DMS 273 (cell line): Measurements from ENCODE around the gene TOLLIP.

Source experiments
- DNase-seq: peaks from one replicate; lab custom pipeline; 2025; ENCODE audit not compliant: unreplicated experiment; lab: John Stamatoyannopoulos, UW

TOLLIP gene

DNA sequence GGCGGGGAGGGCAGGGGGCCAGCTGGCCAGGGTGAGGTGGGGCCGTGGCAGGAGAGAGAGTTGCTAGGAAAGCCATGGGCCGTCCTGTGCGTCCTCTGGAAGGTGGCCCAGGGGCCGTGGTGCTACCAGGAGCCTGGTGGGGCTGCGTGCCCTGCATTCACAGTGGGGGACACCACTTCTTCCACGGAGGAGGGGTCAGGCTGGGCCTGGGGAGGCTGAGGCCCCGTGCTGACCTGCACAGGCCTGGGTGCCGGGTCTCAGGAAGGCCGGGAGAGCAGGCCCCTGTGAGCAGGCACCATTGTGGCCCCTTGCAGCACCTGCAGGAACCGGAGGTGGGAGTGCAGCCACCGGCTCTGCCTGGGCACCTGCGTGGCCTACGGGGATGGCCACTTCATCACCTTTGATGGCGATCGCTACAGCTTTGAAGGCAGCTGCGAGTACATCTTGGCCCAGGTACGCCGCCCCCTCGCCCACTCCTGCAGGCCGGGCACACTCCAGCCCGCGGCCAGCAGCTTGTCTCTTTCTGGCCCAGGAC lies 74.6 kb downstream of the TOLLIP start:
- DNase-seq: no peak

DNA sequence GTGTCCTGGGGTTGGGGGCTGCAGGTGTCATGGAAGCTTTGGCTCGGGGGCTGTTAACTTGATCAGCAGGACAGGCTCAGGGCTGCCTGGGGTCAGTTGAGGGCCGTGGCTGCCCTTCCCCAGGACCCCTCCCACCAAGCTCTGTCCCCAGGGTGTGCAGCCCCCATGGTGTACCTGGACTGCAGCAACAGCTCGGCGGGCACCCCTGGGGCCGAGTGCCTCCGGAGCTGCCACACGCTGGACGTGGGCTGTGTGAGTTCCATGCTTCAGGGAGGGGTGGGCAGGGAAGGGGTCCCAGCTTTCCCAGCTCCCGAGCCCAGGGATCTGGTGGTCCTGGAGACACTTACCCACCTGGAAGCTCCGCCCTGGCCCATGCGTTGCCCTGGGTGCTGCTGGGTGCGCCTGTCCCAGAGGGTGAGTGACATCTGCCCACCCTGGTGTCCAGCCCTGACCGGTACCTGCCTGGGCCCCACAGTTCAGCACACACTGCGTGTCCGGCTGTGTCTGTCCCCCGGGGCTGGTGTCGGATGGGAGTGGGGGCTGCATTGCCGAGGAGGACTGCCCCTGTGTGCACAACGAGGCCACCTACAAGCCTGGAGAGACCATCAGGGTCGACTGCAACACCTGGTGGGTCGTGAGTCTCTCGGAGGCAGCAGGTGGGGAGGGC lies 75.2 kb downstream of the TOLLIP start:
- no peak for DNase-seq

DNA sequence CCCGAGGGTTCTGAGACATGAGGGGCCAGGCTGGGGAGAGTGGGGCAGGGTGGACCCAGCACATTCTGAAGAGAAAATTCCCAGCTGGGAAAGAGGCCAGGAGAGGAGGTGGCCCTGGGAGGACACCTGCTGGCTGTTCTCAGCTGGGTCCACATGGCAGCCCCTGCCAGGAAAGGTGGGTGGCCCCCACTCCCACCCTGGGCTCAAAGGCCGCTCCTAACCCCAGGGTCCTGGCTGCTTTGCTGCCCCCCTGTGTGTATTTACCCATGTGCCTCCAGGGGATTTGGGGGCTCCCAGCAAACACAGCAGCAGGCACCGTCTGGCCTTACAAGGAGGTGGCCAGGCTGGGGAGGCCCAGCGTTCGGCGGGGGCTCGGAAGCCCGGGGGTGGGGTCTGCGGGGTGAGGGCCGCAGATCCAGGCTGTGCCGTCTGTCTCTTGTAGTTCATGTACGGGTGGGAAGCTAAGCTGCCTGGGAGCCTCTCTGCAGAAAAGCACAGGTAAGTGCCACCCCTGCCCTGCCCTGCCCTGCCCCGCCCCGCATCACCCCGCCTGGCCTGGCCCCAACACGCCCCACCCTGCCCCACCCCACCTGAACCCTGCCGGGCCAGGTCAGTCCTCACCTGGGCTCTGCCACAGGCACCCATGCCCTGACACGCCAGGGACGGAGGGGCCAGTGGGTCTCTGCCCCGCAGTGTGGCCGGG lies 75.9 kb downstream of the TOLLIP start:
- DNase-seq: no peak

DNA sequence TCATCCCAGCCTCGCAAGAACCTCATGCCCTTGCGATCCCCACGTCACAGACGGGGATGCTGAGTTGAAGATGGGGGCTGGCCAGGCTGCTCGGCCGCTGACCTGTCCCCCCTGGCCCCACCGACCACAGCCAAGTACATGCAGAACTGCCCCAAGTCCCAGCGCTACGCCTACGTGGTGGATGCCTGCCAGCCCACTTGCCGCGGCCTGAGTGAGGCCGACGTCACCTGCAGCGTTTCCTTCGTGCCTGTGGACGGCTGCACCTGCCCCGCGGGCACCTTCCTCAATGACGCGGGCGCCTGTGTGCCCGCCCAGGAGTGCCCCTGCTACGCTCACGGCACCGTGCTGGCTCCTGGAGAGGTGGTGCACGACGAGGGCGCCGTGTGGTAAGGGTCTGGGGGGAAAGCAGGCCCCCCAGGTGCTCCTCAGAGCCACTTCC lies 76.5 kb downstream of the TOLLIP start:
- DNase-seq: no peak

DNA sequence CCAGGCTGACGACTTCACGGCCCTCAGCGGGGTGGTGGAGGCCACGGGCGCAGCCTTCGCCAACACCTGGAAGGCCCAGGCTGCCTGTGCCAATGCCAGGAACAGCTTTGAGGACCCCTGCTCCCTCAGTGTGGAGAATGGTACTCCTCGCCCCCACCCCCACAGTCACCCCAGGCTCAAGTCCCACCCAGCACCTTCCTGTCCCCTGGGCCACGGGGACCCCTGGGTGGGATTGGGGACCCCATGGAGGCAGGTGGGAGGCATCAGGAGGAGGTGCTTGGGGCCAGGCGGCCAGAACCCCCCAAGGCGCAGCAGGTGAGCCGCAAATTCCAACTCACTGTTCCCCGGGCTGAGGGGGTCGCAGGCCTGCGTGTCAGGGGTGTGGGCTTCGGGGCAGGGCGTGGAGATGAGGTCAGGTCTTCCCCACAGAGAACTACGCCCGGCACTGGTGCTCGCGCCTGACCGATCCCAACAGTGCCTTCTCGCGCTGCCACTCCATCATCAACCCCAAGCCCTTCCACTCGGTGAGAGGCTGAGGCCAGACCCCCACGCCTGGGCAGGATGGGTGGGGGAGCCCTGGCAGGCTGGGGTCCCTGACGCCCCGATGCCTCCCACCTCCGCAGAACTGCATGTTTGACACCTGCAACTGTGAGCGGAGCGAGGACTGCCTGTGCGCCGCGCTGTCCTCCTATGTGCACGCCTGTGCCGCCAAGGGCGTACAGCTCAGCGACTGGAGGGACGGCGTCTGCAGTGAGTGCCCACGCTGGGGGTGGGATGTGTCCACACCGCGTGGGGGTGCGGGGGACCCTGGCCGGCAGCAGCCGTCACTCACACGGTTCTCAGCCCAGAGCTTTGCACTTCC lies 77.2 kb downstream of the TOLLIP start:
- DNase-seq: no peak

DNA sequence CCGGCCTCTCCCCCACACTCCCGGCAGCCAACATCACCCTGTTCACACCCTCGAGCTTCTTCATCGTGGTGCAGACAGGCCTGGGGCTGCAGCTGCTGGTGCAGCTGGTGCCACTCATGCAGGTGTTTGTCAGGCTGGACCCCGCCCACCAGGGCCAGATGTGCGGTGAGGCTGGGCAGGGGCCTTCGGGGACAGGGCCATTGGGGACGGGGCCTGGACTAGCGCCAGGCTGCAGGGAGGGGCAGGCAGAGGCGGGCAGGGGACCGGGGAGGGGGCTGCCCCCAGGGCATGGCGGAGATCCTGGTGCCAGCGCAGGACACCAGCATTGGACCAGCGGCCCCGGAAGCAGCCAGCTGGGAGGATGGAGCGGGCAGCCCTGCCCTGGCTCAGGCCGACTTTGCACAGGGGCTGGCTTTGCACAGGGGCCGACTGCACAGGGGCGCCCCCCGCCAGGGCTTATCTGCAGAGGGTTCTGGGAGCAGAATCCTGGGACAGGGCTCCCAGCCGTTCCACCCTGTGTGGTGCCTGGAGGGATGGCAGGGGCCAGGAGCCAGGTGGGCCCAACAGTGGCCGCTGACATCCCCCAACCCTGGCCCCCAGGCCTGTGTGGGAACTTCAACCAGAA lies 77.9 kb downstream of the TOLLIP start:
- DNase-seq: no peak

DNA sequence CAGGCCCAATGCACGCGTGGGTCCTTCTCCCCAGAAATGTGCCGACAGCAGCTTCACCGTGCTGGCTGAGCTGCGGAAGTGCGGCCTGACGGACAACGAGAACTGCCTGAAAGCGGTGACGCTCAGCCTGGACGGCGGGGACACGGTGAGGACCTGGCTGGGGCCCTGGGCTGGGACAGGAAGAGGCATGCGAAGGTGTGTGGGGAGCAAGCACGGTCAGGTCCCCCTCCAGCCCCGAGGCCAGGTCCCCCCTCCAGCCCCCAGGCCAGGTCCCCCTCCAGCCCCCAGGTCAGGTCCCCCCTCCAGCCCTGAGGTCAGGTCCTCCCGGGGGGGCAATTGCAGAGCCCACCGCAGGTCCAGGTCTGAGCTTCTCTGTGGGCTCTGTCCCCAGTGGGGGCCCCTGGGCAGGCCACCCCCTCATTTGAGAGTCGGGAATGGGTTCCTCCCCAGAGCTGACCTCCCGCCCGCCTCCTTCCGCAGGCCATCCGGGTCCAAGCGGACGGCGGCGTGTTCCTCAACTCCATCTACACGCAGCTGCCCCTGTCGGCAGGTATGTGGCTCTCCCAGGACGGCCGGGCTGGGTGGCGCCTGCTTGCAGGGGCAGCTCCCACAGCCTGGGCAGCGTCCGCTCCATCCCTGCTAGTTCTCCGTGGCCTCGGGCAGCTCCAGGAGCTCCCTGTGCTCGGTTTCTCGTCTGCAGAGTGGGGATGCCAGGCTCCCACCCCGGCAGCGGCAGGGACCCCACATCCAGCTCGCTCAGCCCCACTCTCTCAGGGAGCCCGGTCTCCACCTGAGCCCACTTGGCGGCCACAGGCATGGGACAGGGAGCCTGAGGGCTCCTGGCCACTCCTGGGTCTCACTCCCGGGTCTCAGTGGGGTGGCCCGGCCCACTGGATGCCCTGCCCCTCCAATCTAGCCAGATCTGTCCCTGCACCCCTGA lies 78.7 kb downstream of the TOLLIP start:
- peak; percentile 17 for DNase-seq

DNA sequence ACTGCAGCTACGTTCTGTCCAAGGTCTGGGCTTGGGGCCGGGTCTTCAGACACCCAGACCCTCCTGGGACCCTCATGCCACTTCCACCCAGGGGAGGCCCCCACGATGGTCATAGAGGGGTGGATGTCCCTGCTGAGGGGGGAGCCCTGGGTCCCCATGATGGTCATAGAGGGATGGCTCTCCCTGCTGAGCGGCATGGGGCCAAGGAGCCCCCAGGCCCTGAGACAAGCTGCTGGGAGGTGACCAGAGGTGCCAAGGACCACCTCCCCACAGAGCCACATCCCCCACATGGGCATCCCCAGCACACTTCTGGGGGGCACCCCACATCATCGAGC lies 79.3 kb downstream of the TOLLIP start:
- DNase-seq: no peak

DNA sequence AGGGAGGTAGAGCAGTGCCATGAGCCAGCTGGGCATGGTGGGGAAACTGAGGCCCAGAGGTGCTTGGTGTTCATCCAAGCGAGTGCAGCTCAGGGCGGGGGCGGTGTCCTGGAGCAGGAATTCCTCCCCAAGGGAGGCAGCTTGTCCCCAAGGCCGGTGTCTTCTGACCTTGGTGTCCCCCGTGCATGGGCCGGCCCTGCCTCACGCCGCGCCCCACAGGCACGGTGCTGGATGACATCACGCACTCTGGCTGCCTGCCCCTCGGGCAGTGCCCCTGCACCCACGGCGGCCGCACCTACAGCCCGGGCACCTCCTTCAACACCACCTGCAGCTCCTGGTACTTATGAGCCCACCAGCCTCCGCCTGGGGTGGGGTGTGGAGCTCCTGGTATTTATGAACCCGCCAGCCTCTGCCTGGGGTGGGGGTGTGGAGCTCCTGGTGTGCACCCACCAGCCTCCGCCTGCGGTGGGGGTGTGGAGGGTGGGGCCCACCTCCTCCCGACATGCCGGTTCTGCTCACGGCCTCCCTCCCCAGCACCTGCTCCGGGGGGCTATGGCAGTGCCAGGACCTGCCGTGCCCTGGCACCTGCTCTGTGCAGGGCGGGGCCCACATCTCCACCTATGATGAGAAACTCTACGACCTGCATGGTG lies 79.8 kb downstream of the TOLLIP start:
- no peak for DNase-seq

DNA sequence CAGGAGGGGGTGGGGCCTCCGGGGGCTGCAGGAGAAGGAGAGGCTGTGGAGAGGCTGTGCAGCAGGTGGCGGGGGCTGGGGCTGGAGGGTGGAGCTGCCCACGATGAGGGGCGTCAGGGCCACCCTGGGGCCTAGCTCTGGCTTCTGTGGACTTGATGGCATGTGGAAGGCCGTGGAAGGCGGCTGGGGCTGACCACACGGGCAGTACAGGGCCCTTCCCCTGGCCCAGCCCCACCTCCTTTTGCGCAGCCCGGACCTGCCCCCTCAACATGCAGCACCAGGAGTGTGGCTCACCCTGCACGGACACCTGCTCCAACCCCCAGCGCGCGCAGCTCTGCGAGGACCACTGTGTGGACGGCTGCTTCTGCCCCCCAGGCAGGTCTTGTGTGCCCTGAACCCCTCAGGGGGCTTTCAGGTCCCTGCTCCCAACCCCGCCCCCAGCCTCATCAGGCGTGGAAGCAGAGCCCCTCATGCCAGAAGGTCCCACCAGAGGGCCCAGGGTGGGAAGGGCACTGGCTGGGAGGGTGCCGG lies 80.4 kb downstream of the TOLLIP start:
- no peak for DNase-seq

DNA sequence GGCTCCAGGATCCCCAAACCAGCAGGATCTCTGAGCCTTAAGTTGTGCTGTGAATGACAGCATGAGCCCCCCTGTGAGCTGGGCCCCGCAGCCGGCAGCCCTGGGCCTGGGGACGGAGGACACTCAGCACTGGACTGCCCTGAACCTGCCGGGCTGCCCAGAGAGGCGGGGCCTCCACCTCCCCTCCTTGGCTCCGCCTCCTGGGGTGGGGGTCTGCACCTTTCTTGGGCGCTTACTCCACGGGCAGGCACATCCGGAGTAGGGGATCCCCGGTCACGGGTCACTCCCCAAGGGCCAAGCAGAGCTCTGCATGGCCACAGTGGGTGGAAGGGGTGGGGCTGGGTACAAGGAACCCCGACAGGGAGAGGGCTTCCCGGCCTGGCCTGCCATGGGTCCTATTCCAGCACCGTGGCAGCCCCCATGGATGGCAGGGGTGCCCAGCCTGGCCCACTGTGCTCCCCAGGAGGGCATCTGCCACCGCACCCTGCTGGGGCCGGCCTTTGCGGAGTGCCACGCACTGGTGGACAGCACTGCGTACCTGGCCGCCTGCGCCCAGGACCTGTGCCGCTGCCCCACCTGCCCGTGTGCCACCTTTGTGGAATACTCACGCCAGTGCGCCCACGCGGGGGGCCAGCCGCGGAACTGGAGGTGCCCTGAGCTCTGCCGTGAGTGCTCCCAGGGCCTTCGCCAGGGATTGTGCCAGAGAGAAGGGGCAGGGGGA lies 81.2 kb downstream of the TOLLIP start:
- DNase-seq: no peak

DNA sequence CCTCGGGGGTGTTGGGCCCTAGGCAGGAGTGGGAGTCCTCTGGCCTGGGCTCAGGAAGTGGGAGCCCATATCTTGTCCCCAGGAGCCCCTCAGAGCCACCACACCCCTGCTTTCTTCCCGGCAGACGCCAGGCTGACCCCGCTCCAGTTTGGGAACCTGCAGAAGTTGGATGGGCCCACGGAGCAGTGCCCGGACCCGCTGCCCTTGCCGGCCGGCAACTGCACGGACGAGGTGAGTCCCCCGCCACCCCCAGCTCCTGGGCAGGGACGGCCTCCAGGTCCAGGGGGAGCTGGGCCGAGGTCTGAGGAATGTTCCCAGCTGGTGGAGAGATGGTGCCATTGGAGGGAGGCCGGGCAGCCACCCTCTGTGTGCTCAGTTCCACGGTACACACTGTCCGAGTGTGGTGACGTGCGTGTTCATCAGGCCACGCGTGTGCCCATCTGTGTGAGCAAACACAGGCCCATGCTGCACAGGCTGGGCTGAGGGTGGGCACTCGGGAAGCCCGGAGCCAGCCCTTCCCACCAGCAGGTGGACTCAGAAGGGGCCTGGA lies 81.8 kb downstream of the TOLLIP start:
- no peak for DNase-seq

DNA sequence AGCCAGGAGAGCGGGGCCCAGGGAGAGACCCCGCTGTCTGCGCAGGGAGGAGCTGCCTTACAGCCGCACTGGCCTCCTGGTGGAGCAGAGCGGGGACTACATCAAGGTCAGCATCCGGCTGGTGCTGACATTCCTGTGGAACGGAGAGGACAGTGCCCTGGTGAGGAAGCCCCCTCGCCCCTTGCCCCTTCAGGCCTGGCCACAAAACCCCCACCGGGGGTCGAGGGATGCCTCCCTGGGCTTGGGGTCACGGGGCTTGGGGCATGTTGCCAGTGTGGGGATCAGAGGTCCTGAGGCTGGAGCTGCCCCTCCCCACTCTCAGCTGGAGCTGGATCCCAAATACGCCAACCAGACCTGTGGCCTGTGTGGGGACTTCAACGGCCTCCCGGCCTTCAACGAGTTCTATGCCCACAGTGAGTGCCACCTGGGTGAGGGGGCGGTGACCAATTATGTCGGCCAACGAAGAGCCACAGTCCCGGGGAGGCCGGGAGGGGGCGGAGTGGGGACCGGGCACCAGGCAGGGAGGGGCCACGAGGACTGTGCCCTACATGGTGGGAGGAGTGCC lies 82.4 kb downstream of the TOLLIP start:
- peak; percentile 43 for DNase-seq

DNA sequence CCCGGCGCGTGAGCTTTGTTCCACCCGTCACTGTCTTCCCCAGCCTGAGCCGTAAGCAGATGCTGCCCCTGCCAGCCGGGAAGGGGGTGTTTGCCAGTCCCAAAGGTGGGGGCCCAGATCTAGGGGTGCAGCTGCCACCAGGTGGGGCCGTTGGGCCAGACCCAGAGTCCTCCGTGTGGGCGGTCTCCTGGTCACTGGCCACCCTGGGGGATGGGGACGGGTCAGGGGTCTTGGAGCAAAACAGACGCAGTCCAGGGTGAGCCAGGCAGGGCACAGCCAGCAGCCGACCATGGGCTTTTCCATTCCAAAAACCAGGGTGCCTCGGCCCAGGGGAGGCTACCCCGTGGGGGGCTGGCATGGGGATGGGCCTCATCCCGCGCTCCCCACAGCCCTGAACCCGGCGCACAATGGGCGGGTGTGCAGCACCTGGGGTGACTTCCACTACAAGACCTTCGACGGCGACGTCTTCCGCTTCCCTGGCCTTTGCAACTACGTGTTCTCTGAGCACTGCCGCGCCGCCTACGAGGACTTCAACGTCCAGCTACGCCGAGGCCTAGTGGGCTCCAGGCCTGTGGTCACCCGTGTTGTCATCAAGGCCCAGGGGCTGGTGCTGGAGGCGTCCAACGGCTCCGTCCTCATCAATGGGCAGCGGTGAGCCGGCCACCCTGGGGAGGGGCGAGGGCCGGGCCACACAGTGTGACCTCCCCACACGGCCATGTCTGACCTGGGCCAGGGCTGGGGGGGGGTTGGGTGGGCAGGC lies 83.0 kb downstream of the TOLLIP start:
- no peak for DNase-seq

DNA sequence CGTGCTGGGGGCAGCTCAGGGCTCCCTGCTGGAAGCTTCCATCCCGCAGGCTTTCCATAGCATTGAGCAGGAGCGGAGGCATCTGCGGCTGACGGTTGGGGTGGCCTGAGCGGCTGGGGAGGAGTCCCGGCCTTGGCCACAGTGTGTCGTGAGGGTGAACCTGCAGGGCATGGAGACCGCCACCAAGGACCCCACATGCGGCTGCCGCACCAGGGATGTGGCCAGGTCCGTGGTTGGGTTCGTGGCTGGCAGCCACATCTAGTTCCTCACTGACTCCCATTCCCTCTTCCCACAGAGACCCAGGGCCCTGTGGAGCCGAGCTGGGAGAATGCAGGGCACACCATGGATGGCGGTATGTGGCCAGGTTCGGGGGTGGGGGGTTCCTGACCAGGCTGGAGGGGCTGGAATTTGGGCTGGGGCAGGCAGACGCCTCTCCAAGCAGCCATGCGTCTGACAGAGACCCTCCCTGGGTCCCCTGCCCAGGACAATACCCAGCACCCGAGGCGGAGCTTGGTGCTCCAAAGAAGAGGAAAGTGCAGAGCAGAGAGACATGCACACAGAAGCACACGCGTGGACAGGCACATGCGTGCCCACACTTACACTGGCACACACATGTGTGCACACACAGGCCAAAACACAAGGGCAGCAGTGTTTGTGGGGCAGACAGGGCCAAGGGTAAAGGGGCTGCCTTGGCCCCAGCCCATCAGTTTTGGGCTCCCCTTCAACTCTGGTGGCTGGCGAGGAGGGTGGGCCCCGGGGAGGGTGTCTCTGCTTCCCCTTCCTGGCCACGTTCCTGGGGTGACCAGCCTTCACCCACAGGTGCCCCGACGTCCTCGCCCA lies 83.8 kb downstream of the TOLLIP start:
- DNase-seq: no peak
